ENCODE measurements around the gene RBM11.

The RBM11 gene

DNA sequence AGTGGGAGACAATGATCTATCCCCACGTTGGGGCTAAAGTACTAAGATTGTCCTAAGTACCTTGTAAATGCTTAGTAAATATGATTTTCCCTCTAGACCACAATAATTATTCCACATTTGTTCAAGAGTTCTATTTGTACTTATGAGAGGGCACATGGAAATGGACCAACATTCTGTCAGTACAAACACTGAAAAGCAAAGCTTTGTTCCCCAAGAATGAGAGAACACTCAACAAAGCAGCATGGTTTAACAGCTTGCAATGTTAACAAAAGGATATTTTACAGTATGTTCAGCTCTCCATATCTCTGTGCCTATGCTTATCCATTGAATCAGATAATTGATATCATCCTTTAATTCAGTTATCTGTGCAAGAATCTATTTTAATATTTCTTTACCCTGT is 35.4 kb downstream of the RBM11 start:
- Mint-ChIP-seq H3K4me1 (peaks cover 4 to 6% of the 10 kb centered on the region in 2 donors), H3K27me3 (peaks cover 6 to 15% of the 10 kb centered on the region in 2 donors)
- no peak for ATAC-seq (replicated peaks)

DNA sequence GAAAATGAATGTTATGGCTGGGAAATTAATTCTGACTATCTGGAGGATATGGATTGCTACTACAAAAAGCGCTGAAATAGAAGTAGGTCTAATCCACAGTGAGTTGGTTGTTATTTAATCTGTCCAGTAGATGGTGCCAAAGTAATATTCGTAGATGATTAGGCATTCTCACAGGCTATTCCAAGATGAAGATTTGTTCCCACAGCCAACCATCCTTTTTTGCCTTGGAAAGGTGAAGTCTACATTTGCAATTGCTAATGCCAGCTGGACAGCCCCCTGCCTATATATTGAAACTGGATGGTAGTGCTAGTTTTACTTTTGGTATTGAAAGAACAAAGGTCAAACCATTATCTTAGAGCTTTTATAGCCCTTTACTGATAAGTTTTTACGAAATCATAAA is 43.8 kb downstream of the RBM11 start:
- Mint-ChIP-seq H3K4me3 (no peak overlapping the region), H3K36me3 (no peaks in the 10 kb centered on the region), H3K27me3 (peaks cover 0 to 7% of the 10 kb centered on the region in 2 donors), H3K27ac (no peak overlapping the region), H3K9me3 (no peaks in the 10 kb centered on the region), H3K4me1 (no peaks in the 10 kb centered on the region)
- no peak for DNase-seq
- peak; percentile 67 to 69 for ATAC-seq (replicated peaks)

More for the DNA sequence above, 35.4 kb downstream of the RBM11 start:
- no peak for DNase-seq
- peaks cover 4% of the 10 kb centered on the region in 2 donors for H3K9me3 Mint-ChIP-seq
- H3K27ac Mint-ChIP-seq: no peak overlapping the region
- no peaks in the 10 kb centered on the region for H3K36me3 Mint-ChIP-seq
- no peak overlapping the region for H3K4me3 Mint-ChIP-seq

DNA sequence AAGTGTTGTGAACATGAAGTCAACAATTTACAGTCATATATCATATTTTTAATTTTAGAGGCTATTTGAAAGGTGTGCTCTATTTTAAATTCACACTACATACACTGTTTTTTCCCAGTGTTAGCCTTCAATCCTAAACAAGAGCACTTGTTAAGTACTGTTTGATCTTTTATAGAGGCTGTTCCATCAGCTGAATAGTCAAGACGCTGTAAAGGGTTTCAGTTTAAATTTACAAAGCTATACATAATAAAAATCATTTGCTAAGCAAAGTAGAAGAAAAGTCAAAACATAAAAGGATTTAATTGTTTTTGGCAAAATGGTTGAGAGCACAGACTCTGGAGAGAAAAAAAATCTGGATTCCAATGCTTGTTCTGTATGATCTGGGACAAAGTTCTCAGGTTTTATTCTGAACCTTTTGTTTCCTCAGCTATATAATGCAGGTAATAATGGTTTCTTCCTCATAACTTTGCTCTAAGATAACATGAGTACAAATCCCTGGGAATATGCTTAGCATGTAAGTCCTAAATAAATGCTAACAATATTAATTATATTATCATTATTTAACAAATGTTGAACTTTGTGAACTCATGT is 44.3 kb downstream of the RBM11 start:
- Mint-ChIP-seq H3K4me3 (no peak overlapping the region), H3K27me3 (peaks cover 0 to 7% of the 10 kb centered on the region in 2 donors), H3K36me3 (no peaks in the 10 kb centered on the region), H3K9me3 (no peaks in the 10 kb centered on the region), H3K27ac (no peak overlapping the region), H3K4me1 (no peaks in the 10 kb centered on the region)
- ATAC-seq (replicated peaks): no peak
- DNase-seq: no peak

DNA sequence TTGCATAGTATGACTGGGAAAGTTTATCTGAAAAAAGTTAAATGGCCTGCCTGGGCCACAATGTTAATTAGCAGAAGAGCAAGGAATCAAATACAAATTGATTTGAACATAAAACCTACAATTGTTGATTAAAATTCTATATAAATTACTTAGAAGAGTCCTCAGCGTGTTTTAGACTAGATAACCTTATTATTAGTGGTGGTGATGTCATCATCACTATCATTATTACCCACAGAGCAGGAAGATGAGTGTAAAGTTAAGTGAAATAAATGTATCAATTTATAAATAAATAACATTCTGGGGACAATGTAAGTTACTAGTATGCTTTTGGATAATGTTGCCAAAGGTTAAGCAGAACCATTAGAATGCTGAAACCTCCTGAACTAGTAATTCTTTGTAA is 46.1 kb downstream of the RBM11 start:
- Mint-ChIP-seq H3K4me3 (no peak overlapping the region), H3K27ac (no peak overlapping the region), H3K9me3 (no peaks in the 10 kb centered on the region)

DNA sequence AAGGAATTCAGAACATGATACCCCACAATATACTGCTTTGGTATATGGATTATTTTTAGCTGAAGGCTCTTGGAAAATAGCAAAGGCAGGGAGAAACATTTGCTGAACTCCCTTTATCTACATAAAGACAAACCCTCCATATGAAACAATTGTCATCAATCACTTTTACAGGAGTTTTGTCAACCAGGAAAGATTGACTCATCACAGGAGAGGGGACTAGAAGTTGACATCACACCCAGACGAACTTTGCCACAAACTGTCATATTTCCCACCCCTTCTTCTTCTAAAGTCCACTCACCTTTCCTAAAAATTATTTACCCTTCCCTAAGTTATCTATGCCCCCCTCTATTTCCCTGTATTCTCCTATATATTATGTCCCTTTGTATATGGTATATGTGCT is 47.9 kb downstream of the RBM11 start:
- Mint-ChIP-seq H3K36me3 (no peaks in the 10 kb centered on the region), H3K27ac (no peak overlapping the region), H3K4me3 (no peak overlapping the region), H3K9me3 (no peaks in the 10 kb centered on the region), H3K27me3 (peaks cover 0 to 2% of the 10 kb centered on the region in 2 donors), H3K4me1 (no peaks in the 10 kb centered on the region)
- ATAC-seq (replicated peaks): no peak
- DNase-seq: no peak

More for the DNA sequence above, 46.1 kb downstream of the RBM11 start:
- H3K27me3 Mint-ChIP-seq: peaks cover 0 to 7% of the 10 kb centered on the region in 2 donors
- no peaks in the 10 kb centered on the region for H3K4me1 Mint-ChIP-seq
- DNase-seq (no peak), ATAC-seq (replicated peaks) (no peak)
- no peaks in the 10 kb centered on the region for H3K36me3 Mint-ChIP-seq

DNA sequence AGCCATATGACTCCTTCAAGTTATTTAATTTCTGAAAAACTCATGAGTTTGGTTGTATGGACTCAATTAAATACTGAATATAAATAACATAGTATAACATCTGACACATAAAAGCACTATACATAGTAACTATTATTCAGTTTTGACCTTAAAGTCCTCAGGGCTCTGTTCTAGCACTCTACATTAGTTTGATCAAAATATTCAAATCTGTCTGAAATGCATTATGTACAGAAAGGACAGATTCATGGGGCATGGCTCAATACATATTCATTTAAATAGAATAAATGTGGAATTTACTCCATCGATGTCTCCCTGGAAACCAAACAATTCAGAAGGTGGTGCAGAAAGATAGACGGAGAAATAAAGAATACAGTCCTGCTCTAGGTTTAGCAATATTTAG is 49.1 kb downstream of the RBM11 start:
- H3K36me3 Mint-ChIP-seq: no peaks in the 10 kb centered on the region
- no peaks in the 10 kb centered on the region for H3K27me3 Mint-ChIP-seq
- H3K27ac Mint-ChIP-seq: no peak overlapping the region
- no peak for DNase-seq
- ATAC-seq (replicated peaks): no peak
- no peaks in the 10 kb centered on the region for H3K4me1 Mint-ChIP-seq
- no peaks in the 10 kb centered on the region for H3K9me3 Mint-ChIP-seq
- H3K4me3 Mint-ChIP-seq: no peak overlapping the region

DNA sequence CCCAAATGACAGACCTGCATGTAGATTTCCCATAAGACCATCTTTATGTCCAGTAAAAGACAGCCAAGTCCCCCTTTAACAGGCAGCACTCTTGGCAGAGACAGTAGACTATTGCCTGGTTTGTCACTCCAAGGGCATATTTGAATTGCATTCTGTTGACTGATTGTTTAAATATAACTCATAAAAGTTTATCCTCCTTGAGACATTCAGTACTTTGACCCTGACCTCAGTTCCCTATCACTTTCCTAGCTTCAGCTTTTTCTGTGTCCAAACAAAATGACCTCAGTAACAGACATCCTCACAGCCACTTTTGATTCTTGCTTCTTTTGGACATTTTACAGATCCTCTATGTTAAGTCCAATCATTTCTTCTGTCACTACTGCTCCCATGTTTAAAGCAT is 51.1 kb downstream of the RBM11 start:
- DNase-seq: no peak
- Mint-ChIP-seq H3K27me3 (peaks cover 5 to 9% of the 10 kb centered on the region in 2 donors), H3K27ac (no peak overlapping the region)

DNA sequence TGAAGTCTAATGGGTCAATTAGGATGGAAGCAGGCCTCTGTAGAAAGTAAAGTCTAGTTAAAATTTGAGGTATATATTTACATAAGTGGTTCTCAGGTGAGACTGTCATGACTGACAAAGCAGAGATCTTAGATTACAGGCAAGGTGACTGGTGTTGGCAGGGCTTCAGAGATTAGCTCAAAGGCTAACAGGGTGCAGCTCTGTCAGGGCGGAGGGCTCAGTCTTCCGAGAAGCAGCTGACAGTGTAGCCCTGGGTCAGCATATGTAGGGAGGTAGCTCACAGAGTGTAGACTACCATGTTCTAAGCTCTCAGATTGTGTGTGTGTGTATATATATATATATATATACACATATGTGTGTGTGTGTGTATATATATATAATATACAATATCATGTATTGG is 54.7 kb downstream of the RBM11 start:
- DNase-seq: no peak
- Mint-ChIP-seq H3K36me3 (no peaks in the 10 kb centered on the region), H3K4me3 (no peak overlapping the region), H3K9me3 (no peaks in the 10 kb centered on the region), H3K4me1 (peaks cover 0 to 7% of the 10 kb centered on the region in 2 donors), H3K27me3 (peaks cover 29 to 32% of the 10 kb centered on the region in 2 donors), H3K27ac (no peak overlapping the region)
- ATAC-seq (replicated peaks): no peak

More for the DNA sequence above, 51.1 kb downstream of the RBM11 start:
- ATAC-seq (replicated peaks): no peak
- Mint-ChIP-seq H3K36me3 (no peaks in the 10 kb centered on the region), H3K9me3 (no peaks in the 10 kb centered on the region), H3K4me1 (no peaks in the 10 kb centered on the region), H3K4me3 (no peak overlapping the region)

DNA sequence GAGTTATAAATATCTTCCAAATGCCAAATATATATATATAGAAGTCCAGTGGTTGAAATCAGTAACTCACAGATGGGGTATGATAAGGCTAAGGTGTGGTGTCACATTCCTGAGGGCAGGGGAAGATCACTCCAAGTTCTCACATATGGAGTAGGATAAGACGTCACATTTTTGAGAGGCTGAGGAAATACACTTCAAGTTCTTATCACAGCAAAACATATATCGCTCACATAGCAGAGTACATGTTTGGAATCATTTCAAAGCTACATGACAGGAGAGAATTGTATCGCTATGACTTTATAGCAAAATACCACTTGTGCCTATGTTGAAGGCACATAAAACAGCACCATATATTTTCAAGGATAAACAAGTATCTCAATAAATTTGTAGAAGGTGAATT is 55.1 kb downstream of the RBM11 start:
- Mint-ChIP-seq H3K4me1 (peaks cover 0 to 7% of the 10 kb centered on the region in 2 donors), H3K27ac (no peak overlapping the region), H3K27me3 (peaks cover 32 to 33% of the 10 kb centered on the region in 2 donors), H3K4me3 (no peak overlapping the region), H3K36me3 (no peaks in the 10 kb centered on the region), H3K9me3 (no peaks in the 10 kb centered on the region)
- DNase-seq (no peak), ATAC-seq (replicated peaks) (no peak)

DNA sequence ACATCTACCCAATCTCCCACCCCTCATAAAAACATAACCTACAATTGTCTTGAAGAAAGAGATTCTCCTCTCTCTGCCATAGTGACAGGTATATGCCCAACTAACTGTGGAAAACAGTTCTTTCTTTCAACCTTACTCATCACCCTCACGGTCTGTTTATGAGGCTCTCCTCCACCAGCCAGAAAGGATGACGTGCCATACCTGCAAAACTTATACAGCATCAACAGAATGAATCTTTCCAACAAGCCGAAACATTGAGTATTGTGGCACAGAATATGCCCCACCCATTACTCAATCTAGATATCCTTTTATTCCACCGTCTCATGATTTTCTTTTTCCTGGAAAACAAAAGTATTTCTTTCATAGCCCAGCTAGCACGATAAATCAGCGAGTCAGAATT is 55.7 kb downstream of the RBM11 start:
- Mint-ChIP-seq H3K4me1 (peaks cover 0 to 7% of the 10 kb centered on the region in 2 donors), H3K27ac (no peak overlapping the region), H3K36me3 (no peaks in the 10 kb centered on the region), H3K4me3 (no peak overlapping the region), H3K27me3 (peaks cover 32 to 34% of the 10 kb centered on the region in 2 donors), H3K9me3 (no peaks in the 10 kb centered on the region)
- ATAC-seq (replicated peaks) (no peak), DNase-seq (no peak)

DNA sequence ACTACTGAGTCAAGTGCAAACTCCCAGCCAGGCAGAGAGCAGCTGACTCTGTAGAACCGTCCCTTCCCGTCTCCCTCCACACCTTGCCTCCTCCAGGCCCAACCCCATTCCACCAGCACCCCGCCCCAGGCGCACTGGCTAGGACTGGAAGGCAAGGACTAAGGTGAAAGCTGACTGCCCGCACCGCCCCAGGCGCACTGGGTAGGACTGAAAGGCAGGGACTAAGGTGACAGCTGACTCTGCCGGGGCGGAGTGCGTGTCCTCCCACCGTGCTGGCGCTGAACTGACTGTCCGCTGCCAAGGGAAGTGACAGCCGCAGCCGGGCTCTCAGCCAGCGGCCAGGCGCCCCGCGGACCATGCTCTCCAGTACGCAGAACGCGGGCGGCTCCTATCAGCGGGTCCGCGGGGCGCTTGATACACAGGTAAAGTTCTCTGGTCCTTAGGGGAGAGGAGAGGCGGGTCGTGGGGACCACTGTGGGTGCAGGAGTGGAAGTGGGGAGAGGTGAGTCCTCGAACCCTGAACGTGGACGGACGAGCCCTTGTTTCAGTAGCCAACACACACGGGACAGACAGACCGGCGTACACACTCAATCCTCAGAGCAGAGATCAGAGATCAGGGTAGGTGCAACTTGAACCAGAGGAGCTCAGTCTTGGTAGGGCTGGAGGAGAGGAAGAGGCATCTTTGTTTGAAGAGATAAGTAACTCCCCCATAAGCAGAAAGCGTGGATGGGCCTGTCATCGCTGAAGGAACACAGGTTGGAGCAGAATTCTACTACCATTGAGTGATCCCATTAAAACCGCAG is 58.0 kb downstream of the RBM11 start:
- H3K27me3 Mint-ChIP-seq: peaks cover 32 to 34% of the 10 kb centered on the region in 2 donors
- no peak overlapping the region for H3K4me3 Mint-ChIP-seq

DNA sequence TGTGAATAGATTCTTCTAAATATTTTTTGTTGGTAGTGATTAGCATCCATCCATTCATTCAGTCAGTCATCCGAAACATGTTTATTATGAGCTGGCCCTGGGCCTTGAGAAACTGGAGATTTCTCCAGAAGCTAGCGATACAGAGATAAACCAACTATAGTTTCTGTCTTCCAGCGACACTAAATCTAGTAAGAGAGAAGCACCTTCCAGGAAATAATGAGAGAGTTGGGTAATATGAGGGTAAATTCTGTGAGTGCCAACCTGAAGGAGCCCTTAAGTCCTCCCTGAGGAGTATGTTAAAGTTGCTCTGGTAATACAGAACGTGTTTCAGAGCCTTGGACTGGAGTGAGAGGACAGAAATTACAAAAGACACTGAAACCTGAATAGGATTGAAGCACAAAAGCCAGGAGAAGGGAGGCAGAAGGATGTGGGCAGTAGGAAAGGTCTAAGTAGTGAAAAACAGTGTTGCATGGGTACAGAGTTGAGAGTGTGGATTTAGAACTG is 59.8 kb downstream of the RBM11 start:
- no peak for ATAC-seq (replicated peaks)
- H3K9me3 Mint-ChIP-seq: no peaks in the 10 kb centered on the region
- DNase-seq: no peak
- peaks cover 37% of the 10 kb centered on the region in 2 donors for H3K27me3 Mint-ChIP-seq
- H3K36me3 Mint-ChIP-seq: no peaks in the 10 kb centered on the region
- H3K4me1 Mint-ChIP-seq: peaks cover 1 to 10% of the 10 kb centered on the region in 2 donors
- no peak overlapping the region for H3K27ac Mint-ChIP-seq
- H3K4me3 Mint-ChIP-seq: no peak overlapping the region

More for the DNA sequence above, 58.0 kb downstream of the RBM11 start:
- Mint-ChIP-seq H3K9me3 (no peaks in the 10 kb centered on the region), H3K4me1 (peaks cover 0 to 7% of the 10 kb centered on the region in 2 donors), H3K27ac (no peak overlapping the region), H3K36me3 (no peaks in the 10 kb centered on the region)
- ATAC-seq (replicated peaks) (peak; percentile 33 to 41), DNase-seq (no peak)
